ENCODE data around the gene PRDM16. TPM values are rescaled to one million over a fixed set of nuclear protein-coding genes. Genes with fewer than 3 reads are reported as not detected.

PRDM16 gene
- polyA plus RNA-seq, 1 of the 3 experiments (the other 2 are of a cell fraction), result not detected

- no peak for TF ChIP-seq CTCF (IDR thresholded peaks at IDR 0.05)
- no peak for TF ChIP-seq NRF1 (IDR thresholded peaks at IDR 0.05; ENCODE audit: low read depth, low read length)
- TF ChIP-seq YY1 (IDR thresholded peaks at IDR 0.05; ENCODE audit: low read depth), result no peak
- no peak for TF ChIP-seq MAX (IDR thresholded peaks at IDR 0.05; ENCODE audit: low read depth)
- TF ChIP-seq MXI1 (IDR thresholded peaks at IDR 0.05; ENCODE audit: low read depth, low read length), result no peak
- no peak for TF ChIP-seq SMC3 (IDR thresholded peaks at IDR 0.05; ENCODE audit: low read depth, low read length)
These were observed 372.9 kb downstream of the PRDM16 start (continued) for GRCh38 chr1:3441880-3442279.

- Histone ChIP-seq H3K9me3 (no peaks in the 10 kb centered on the region), H3K9ac (no peak overlapping the region), H3K4me3 (ENCODE audit: low read depth in 2 of 2, low read length in 1 of 2) (no peak overlapping the region), H3K9me2 (no peaks in the 10 kb centered on the region), H3K27me3 (ENCODE audit: insufficient read depth) (no peaks in the 10 kb centered on the region), H3F3A (replicated peaks; ENCODE audit: insufficient read depth) (no peaks in the 10 kb centered on the region), H4K20me1 (ENCODE audit: insufficient read depth) (no peaks in the 10 kb centered on the region), H3K27ac (ENCODE audit: low read depth in 2 of 2, low read length in 1 of 2) (no peak overlapping the region), H3K79me2 (ENCODE audit: insufficient read depth) (no peaks in the 10 kb centered on the region), H3K4me1 (ENCODE audit: control insufficient read depth in 1 of 2, insufficient read depth in 2 of 2, low read depth in 1 of 2, low read length in 1 of 2) (no peaks in the 10 kb centered on the region), H3K4me2 (no peak overlapping the region), H2AFZ (ENCODE audit: low read depth) (no peak overlapping the region), H3K36me3 (replicated peaks in 1 of 2; ENCODE audit: control insufficient read depth in 1 of 2, insufficient read depth in 2 of 2, low read length in 1 of 2) (no peaks in the 10 kb centered on the region)
- POLR2A ChIA-PET, result no interaction called here
- no peak for TF ChIP-seq MAX (IDR thresholded peaks at IDR 0.05; ENCODE audit: low read depth)
- no peak for DNase-seq
- CTCF ChIA-PET, result interaction anchor here (0.6 to 5.3 kb wide), 9 partner anchors 11 to 618 kb away, joined by 3 to 64 read pairs (median 3); no protein-coding TSS in a partner anchor
- 17% methylated on average over 2 of the region's 13 CpGs for WGBS (ENCODE audit: low lambda C conversion rate)
These were observed 373.3 kb downstream of the PRDM16 start for GRCh38 chr1:3442331-3442730.

- Histone ChIP-seq H3K4me3 (ENCODE audit: low read depth in 2 of 2, low read length in 1 of 2) (no peak overlapping the region), H3K4me2 (no peak overlapping the region), H3K27me3 (ENCODE audit: insufficient read depth) (no peaks in the 10 kb centered on the region), H3K4me1 (ENCODE audit: control insufficient read depth in 1 of 2, insufficient read depth in 2 of 2, low read depth in 1 of 2, low read length in 1 of 2) (no peaks in the 10 kb centered on the region), H3K9me3 (no peaks in the 10 kb centered on the region), H3K27ac (ENCODE audit: low read depth in 2 of 2, low read length in 1 of 2) (no peak overlapping the region), H3K36me3 (replicated peaks in 1 of 2; ENCODE audit: control insufficient read depth in 1 of 2, insufficient read depth in 2 of 2, low read length in 1 of 2) (no peaks in the 10 kb centered on the region), H3F3A (replicated peaks; ENCODE audit: insufficient read depth) (no peaks in the 10 kb centered on the region), H2AFZ (ENCODE audit: low read depth) (no peak overlapping the region), H4K20me1 (ENCODE audit: insufficient read depth) (no peaks in the 10 kb centered on the region), H3K9ac (no peak overlapping the region), H3K79me2 (ENCODE audit: insufficient read depth) (no peaks in the 10 kb centered on the region), H3K9me2 (no peaks in the 10 kb centered on the region)
- no peak for DNase-seq
- CTCF ChIA-PET, result interaction anchor here (0.7 to 5.3 kb wide), 6 partner anchors 10 to 122 kb away, joined by 3 to 64 read pairs (median 4); no protein-coding TSS in a partner anchor
- POLR2A ChIA-PET, result no interaction called here
- TF ChIP-seq RCOR1 (IDR thresholded peaks at IDR 0.05; ENCODE audit: low read length) (no peak), CTCF (IDR thresholded peaks at IDR 0.05) (no peak), EP300 (IDR thresholded peaks at IDR 0.05; ENCODE audit: borderline replicate concordance in 1 of 2, low read depth in 1 of 2, low read length in 1 of 2) (no peak), RXRA (IDR thresholded peaks at IDR 0.05; ENCODE audit: borderline replicate concordance, low read depth) (no peak), RFX5 (IDR thresholded peaks at IDR 0.05; ENCODE audit: low read length) (no peak), TEAD4 (IDR thresholded peaks at IDR 0.05; ENCODE audit: borderline replicate concordance, insufficient read depth) (no peak)
- WGBS (ENCODE audit: low lambda C conversion rate), result 49% methylated on average over 12 of the region's 12 CpGs
These were observed 373.9 kb downstream of the PRDM16 start for GRCh38 chr1:3442901-3443300.

All from SK-N-SH (cell line).